ENCODE data around the gene MGAT5B.

- no peak for TF ChIP-seq SIN3A (IDR thresholded peaks at IDR 0.05; ENCODE audit: borderline replicate concordance, insufficient read depth, low read length)
- TF ChIP-seq, protein P1, sequence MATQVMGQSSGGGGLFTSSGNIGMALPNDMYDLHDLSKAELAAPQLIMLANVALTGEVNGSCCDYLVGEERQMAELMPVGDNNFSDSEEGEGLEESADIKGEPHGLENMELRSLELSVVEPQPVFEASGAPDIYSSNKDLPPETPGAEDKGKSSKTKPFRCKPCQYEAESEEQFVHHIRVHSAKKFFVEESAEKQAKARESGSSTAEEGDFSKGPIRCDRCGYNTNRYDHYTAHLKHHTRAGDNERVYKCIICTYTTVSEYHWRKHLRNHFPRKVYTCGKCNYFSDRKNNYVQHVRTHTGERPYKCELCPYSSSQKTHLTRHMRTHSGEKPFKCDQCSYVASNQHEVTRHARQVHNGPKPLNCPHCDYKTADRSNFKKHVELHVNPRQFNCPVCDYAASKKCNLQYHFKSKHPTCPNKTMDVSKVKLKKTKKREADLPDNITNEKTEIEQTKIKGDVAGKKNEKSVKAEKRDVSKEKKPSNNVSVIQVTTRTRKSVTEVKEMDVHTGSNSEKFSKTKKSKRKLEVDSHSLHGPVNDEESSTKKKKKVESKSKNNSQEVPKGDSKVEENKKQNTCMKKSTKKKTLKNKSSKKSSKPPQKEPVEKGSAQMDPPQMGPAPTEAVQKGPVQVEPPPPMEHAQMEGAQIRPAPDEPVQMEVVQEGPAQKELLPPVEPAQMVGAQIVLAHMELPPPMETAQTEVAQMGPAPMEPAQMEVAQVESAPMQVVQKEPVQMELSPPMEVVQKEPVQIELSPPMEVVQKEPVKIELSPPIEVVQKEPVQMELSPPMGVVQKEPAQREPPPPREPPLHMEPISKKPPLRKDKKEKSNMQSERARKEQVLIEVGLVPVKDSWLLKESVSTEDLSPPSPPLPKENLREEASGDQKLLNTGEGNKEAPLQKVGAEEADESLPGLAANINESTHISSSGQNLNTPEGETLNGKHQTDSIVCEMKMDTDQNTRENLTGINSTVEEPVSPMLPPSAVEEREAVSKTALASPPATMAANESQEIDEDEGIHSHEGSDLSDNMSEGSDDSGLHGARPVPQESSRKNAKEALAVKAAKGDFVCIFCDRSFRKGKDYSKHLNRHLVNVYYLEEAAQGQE (IDR thresholded peaks at IDR 0.05; ENCODE audit: insufficient read depth in 1 of 2, low read depth in 2 of 2, low read length in 2 of 2) = no peak
Measured at GRCh38 chr17:76955191-76955590, 87.0 kb downstream of the MGAT5B start.

Data from PFSK-1 (cell line).